Adrenal gland (tissue), 12 donors: ENCODE data around the gene KDF1. TPM values are rescaled to one million over a fixed set of nuclear protein-coding genes. Genes with fewer than 3 reads are reported as not detected.

Experiments
- DNase-seq, 7 donors: peaks; one replicate each; pipeline ENCODE4 v3.0.0-alpha.2; 2019 to 2020
- H3K27ac ChIP-seq, 5 donors: fragments of 200-600 bp; sonication (generic) in 4 of 5; 1 replicate in 3 of 5; 2 replicates in 2 of 5; pipeline versions ENCODE4 v1.5.1 to v1.8.0; 2016 to 2020; ENCODE audit warnings: mild to moderate bottlenecking in 1 of 5
- H3K27me3 ChIP-seq: fragments of 200-600 bp; 2 replicates; pipeline ENCODE4 v1.8.0; 2021
- H3K36me3 ChIP-seq, 2 donors: fragments of 200-600 bp; replicated peaks in 1 of 2; 1 replicate in 1 of 2; 2 replicates in 1 of 2; pipeline versions ENCODE4 v1.5.1 to v1.8.0; 2018 to 2022
- H3K4me1 ChIP-seq, 2 donors: fragments of 200-600 bp; replicated peaks in 1 of 2; 1 replicate in 1 of 2; 2 replicates in 1 of 2; pipeline versions ENCODE4 v1.5.1 to v1.8.0; 2018 to 2021
- H3K4me3 ChIP-seq, 4 donors: fragments of 200-600 bp; sonication (generic) in 3 of 4; one replicate each; pipeline ENCODE4 v1.5.1; 2016 to 2018
- H3K9me3 ChIP-seq, 3 donors: fragments of 200-600 bp; sonication (generic) in 1 of 3; replicated peaks in 1 of 3; 1 replicate in 2 of 3; 2 replicates in 1 of 3; pipeline versions ENCODE4 v1.5.1 to v1.8.0; 2016 to 2021
- POLR2A ChIP-seq, 2 donors: fragments of 450-650 bp; IDR thresholded peaks; one replicate each; pipeline ENCODE4 v1.6.1; 2017; ENCODE audit warnings: antibody characterized with exemption in 2 of 2, mild to moderate bottlenecking in 2 of 2, moderate library complexity in 1 of 2
- WGBS, 4 donors: extraction: QIAGEN DNeasy Blood & Tissue Kit in 2 of 4; methylation state at CpG; one replicate each; pipeline versions ENCODE4 v1.1.5 to v1.1.7; 2013 to 2017; 5-methylcytosine and 5-hydroxymethylcytosine counted together
- intact Hi-C, 2 donors: fragments of 100-400 bp; cut with DNase I; formaldehyde crosslinking; loops; one replicate each; pipeline versions ENCODE4 v1.14.1 to v1.15.0; 2022 to 2023
- polyA plus RNA-seq, 3 donors: library from polyadenylated mRNA; stranded (reverse); fragments of 200-250 nt in 2 of 3; fragments of 350-450 nt in 1 of 3; fragmentation: Illumina TruSeq in 1 of 3; extraction: RNeasy Lipid Tissue Mini Kit (QIAGEN cat#74804) in 1 of 3; gene quantifications; one replicate each; pipeline ENCODE4 v1.2.3, GENCODE V29; 2013 to 2014
- total RNA-seq, 9 donors: library from RNA; depleted of rRNA in 4 of 9; stranded (reverse); fragments of >200 nt in 4 of 9; fragments of 120-200 nt in 1 of 9; fragmentation: NEBNext Ultra II Directional in 1 of 9; extraction: Animal tissue kit (Norgen Biotek cat#: 25700) in 1 of 9; gene quantifications; one replicate each; pipeline versions ENCODE4 v1.1.0 to v1.2.4, GENCODE V29; 2013 to 2023
- TF ChIP-seq, protein P1 (sequence below), 6 experiments: fragments of 450-650 bp in 4 of 6; fragments of 200-600 bp in 2 of 6; sonication (generic) in 1 of 6; IDR thresholded peaks; 1 replicate in 5 of 6; 2 replicates in 1 of 6; pipeline versions ENCODE4 v1.5.1 to v1.8.0; 2016 to 2021; ENCODE audit warnings: antibody characterized with exemption in 6 of 6, mild to moderate bottlenecking in 2 of 6, moderate library complexity in 1 of 6
- donor health status: healthy with polysubstance abuse.
- donor health status: Bipolar disorder and iron deficiency.
- donor health status: DM: yes; HTN: yes; CAD: no.
- donor health status: DM: no; HTN: no; CAD: no.
- donor health status: DM: no; HTN: no; CAD: no.
- donor health status: DM: yes; HTN: yes; CAD: no.

The KDF1 gene
- total and polyA plus RNA-seq, 12 donors = 0.15 to 4.0 (median 1.2) TPM

DNA sequence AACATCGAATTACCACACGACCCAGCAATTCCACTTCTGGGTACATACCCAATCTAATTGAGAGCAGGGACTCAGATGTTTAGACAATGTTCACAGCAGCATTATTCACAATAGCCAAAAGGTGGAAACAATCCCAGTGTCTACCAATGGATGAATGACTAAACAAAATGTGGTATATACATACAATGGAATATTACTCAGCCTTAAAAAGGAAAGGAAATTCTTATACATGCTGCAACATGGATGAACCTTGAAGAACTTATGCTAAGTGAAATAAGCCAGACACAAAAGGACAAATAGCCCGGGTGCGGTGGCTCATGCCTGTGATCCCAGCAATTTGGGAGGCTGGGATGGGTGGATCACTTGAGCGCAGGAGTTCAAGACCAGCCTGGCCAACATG lies 6.9 kb downstream of the KDF1 start:
- H3K36me3 ChIP-seq = no peaks in the 10 kb centered on the region
- intact Hi-C loops = no loop called here
- no peak overlapping the region for H3K27ac ChIP-seq
- no peak for TF ChIP-seq POLR2A (IDR thresholded peaks at IDR 0.05)
- TF ChIP-seq, protein P1, sequence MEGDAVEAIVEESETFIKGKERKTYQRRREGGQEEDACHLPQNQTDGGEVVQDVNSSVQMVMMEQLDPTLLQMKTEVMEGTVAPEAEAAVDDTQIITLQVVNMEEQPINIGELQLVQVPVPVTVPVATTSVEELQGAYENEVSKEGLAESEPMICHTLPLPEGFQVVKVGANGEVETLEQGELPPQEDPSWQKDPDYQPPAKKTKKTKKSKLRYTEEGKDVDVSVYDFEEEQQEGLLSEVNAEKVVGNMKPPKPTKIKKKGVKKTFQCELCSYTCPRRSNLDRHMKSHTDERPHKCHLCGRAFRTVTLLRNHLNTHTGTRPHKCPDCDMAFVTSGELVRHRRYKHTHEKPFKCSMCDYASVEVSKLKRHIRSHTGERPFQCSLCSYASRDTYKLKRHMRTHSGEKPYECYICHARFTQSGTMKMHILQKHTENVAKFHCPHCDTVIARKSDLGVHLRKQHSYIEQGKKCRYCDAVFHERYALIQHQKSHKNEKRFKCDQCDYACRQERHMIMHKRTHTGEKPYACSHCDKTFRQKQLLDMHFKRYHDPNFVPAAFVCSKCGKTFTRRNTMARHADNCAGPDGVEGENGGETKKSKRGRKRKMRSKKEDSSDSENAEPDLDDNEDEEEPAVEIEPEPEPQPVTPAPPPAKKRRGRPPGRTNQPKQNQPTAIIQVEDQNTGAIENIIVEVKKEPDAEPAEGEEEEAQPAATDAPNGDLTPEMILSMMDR (IDR thresholded peaks at IDR 0.05) = no peak
- 92 to 98% (median 96%) methylated on average over 5 of the region's 5 CpGs for WGBS, 4 donors
- peaks cover 0 to 2% of the 10 kb centered on the region in 2 donors for H3K4me1 ChIP-seq
- H3K27me3 ChIP-seq = no peaks in the 10 kb centered on the region
- H3K9me3 ChIP-seq = no peaks in the 10 kb centered on the region
- H3K4me3 ChIP-seq = no peak overlapping the region
- no peak for DNase-seq

DNA sequence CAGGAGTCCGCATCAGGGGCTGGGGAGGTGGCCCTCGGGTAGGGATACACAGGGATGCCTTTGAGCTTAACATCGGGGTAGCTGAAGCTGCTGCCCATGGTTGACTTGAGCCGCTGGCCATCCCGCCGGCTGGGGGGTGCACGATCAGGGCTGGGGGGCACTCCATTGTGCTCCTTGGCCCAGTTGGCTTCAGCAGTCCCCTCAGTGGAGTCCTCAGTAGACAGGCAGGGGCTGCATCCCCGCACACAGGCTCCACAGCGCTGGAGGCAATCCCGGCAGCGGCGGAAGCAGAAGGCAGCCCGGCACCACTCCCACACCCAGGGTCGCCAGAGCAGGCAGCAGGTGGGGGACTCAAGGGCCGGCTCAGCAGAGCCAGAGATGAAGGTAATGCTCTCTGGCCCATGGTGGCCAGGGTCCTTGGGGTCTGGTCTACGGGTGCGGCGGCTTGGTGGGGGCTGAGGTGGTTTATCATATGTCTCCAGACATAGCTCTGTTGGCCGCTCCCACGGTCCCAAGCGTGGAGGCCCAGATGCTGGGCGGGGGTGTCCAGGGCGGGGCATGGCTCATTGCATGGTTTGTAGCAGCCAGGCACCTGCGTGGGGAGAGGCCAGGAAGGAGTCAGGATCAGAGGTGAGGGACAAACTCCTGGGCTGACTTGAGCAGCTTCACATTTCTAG lies 8.3 kb downstream of the KDF1 start:
- no peak for DNase-seq
- intact Hi-C loops = no loop called here
- Histone ChIP-seq H3K4me3 (no peak overlapping the region), H3K36me3 (peaks cover 0 to under 1% of the 10 kb centered on the region in 2 donors), H3K27me3 (no peaks in the 10 kb centered on the region), H3K4me1 (peaks cover 4 to 5% of the 10 kb centered on the region in 2 donors), H3K9me3 (no peaks in the 10 kb centered on the region), H3K27ac (no peak overlapping the region)
- WGBS, 4 donors = 87 to 96% (median 93%) methylated on average over 9 to 24 of the region's 24 CpGs
- TF ChIP-seq, protein P1 (IDR thresholded peaks at IDR 0.05) = no peak
- TF ChIP-seq POLR2A (IDR thresholded peaks at IDR 0.05) = no peak

DNA sequence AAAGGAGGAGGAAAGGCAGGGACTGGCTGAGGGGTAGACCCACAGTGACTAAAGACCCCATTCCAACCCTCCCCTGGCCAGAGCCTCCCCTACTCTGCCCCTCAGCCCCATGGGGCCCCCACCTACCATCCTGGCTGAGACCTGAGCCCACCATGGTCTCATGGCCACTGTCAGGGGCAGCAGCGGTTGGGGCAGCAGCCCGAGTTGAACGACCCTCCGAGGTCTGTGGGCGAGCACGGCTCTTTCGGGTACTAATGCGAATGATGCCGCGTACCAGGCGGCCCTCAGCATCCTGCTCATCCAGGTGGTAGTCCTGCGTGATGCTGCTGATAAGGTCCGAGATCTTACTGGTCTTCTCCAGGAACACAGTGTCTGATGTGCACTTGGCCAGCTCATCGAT lies 9.1 kb downstream of the KDF1 start:
- intact Hi-C loops = no loop called here
- no peak for DNase-seq
- no peaks in the 10 kb centered on the region for H3K9me3 ChIP-seq
- WGBS, 4 donors = 81 to 100% (median 95%) methylated on average over 3 to 14 of the region's 14 CpGs
- H3K4me3 ChIP-seq = no peak overlapping the region
- H3K36me3 ChIP-seq = peaks cover 0 to 8% of the 10 kb centered on the region in 2 donors
- no peak overlapping the region for H3K27ac ChIP-seq
- peaks cover 6 to 9% of the 10 kb centered on the region in 2 donors for H3K4me1 ChIP-seq
- H3K27me3 ChIP-seq = no peaks in the 10 kb centered on the region
- TF ChIP-seq, protein P1 (IDR thresholded peaks at IDR 0.05) = no peak
- no peak for TF ChIP-seq POLR2A (IDR thresholded peaks at IDR 0.05)

DNA sequence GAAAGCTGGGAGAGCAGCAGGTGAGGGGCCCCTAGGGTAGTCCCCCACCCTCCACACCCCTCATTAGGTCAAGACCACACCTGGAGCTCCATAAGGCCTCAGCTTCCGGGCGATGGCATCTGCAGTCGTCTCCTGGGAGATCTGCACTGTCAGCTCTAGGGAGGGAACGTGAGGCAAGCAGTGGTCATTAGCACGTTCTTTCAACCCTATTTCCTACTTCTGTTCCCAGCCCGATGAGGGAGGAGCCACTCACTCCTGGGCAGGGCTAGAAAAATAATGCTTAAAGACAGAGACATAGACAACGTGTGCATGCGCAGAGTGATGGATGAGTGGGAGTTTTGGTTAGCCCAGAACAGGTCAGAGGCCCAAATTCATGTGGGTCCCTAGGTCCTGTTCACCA lies 9.7 kb downstream of the KDF1 start:
- Histone ChIP-seq H3K9me3 (no peaks in the 10 kb centered on the region), H3K36me3 (peaks cover 0 to 14% of the 10 kb centered on the region in 2 donors), H3K4me1 (peaks cover 12 to 15% of the 10 kb centered on the region in 2 donors), H3K4me3 (no peak overlapping the region), H3K27me3 (no peaks in the 10 kb centered on the region), H3K27ac (no peak overlapping the region)
- no peak for DNase-seq
- TF ChIP-seq, protein P1 (IDR thresholded peaks at IDR 0.05) = no peak
- 42 to 69% (median 65%) methylated on average over 5 to 8 of the region's 8 CpGs for WGBS, 4 donors
- intact Hi-C loops = no loop called here
